HG03039 (cell line): Measurements from ENCODE around the gene ADORA2A.

Source experiments
- ATAC-seq: cut with Tn5 transposase; IDR thresholded peaks from one replicate; pipeline ENCODE4 v1.9.1; 2021; ENCODE audit warnings: mild to moderate bottlenecking, moderate library complexity; ENCODE audit not compliant: unreplicated experiment

ADORA2A gene

GRCh38 chr22:24402460-24403192 lies 24.8 kb upstream of the ADORA2A start:
- ATAC-seq: no peak

- ATAC-seq: no peak
Measured at GRCh38 chr22:24403346-24403745, 24.1 kb upstream of the ADORA2A start.

GRCh38 chr22:24404561-24405275 lies 22.7 kb upstream of the ADORA2A start:
- ATAC-seq: no peak

- no peak for ATAC-seq
Measured at GRCh38 chr22:24405631-24406321, 21.6 kb upstream of the ADORA2A start.

GRCh38 chr22:24406322-24407277 lies 20.8 kb upstream of the ADORA2A start:
- ATAC-seq: no peak

- ATAC-seq: no peak
Measured at GRCh38 chr22:24407278-24407665, 20.1 kb upstream of the ADORA2A start.

- no peak for ATAC-seq
Measured at GRCh38 chr22:24407884-24408283, 19.5 kb upstream of the ADORA2A start.

- ATAC-seq: no peak
Measured at GRCh38 chr22:24408630-24409029, 18.8 kb upstream of the ADORA2A start.

GRCh38 chr22:24409707-24410106 lies 17.7 kb upstream of the ADORA2A start:
- ATAC-seq: no peak

GRCh38 chr22:24410110-24410856 lies 17.1 kb upstream of the ADORA2A start:
- ATAC-seq: no peak

- ATAC-seq: no peak
Measured at GRCh38 chr22:24411256-24412004, 16.0 kb upstream of the ADORA2A start.

GRCh38 chr22:24412274-24412673 lies 15.1 kb upstream of the ADORA2A start:
- ATAC-seq: no peak

GRCh38 chr22:24413271-24413670 lies 14.1 kb upstream of the ADORA2A start:
- ATAC-seq: no peak

- ATAC-seq: no peak
Measured at GRCh38 chr22:24413736-24414385, 13.5 kb upstream of the ADORA2A start.

GRCh38 chr22:24414523-24414922 lies 12.9 kb upstream of the ADORA2A start:
- ATAC-seq: no peak

GRCh38 chr22:24414984-24415945 lies 12.1 kb upstream of the ADORA2A start:
- ATAC-seq: no peak

- no peak for ATAC-seq
Measured at GRCh38 chr22:24416095-24416494, 11.3 kb upstream of the ADORA2A start.

GRCh38 chr22:24416611-24417010 lies 10.8 kb upstream of the ADORA2A start:
- ATAC-seq: no peak
